NCI-H69 (cell line): ENCODE data around the gene ATP2A2.
"Not testable (repeated sequence)": the region's sequence is repeated elsewhere in the genome, so short reads cannot be mapped to it uniquely, and the experiment has no call there.

ENCODE experiments used
- DNase-seq: peaks from one replicate; lab custom pipeline; 2025; lab: John Stamatoyannopoulos, UW

Gene ATP2A2

DNA sequence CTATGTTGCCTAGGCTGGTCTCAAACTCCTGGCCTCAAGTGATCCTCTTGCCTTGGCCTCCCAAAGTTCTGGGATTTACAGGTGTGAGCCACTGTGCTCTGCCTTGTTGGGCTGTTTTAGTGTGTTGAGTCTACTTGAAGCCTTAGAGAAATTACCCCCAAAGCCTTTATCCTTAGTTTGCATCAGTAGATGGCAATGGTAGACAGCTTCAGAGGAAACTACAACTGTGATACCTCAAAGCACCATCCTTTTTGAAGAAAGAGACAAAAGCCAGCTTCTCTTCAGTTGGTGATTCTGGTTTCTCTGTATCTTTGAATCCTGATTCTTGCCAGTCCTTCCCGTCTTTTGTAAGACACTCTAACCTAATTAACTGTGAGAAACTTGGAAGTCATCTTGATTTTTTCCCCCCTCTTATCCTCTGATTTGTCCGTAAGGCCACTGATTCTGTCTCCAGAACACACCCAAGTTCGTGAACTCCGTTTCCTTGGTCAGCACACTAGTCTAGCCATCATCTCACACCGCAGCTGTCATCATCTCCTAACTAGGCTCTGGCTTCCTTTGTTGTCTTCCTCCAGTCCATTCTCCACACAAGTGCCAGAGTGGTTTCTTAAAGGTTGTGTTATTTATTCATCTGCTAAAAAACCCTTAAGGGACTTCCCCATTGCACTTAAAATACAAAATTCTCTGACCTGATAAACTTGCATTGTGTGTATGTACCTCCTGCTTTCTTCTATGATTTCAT, 20.2 kb downstream of the ATP2A2 start:
- DNase-seq: no peak

DNA sequence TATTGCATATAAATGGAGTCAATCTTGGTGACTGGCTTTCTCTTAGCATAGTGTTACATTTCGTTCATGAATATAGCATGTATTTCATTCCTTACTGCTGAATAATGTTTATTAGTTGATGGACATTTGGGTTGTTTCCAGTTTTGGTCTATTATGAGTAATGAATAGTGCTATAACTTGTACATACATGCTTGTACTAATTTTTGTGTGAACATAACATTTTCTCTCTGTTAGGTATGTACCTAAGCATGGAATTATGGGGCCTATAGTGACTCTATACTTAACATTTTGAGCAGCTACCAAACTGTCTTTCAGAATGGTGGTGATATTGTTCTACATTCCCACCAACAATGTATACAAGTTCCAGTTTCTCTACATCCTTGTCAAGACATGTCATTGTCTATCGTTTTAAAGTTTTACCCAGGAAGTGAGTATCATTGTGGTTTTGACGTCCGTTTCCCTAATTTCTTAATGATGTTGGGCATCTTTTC, 23.1 kb downstream of the ATP2A2 start:
- DNase-seq: no peak

DNA sequence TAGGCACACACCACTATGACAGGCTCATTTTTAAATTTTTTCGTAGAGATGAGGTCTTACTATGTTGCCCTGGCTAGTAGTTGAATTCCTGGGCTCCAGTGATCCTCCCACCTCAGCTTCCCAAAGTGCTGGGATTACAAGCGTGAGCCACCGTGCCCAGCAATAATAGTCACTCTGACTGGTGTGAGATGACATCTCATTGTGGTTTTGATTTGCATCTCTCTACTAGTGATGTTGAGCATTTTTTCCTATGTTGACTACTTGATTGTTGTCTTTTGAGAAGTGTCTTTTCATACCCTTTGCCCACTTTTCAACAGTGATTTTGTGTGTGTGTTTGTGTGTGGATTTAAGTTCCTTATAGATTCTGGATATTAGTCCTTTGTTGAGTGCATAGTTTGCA, 26.3 kb downstream of the ATP2A2 start:
- DNase-seq: no peak

DNA sequence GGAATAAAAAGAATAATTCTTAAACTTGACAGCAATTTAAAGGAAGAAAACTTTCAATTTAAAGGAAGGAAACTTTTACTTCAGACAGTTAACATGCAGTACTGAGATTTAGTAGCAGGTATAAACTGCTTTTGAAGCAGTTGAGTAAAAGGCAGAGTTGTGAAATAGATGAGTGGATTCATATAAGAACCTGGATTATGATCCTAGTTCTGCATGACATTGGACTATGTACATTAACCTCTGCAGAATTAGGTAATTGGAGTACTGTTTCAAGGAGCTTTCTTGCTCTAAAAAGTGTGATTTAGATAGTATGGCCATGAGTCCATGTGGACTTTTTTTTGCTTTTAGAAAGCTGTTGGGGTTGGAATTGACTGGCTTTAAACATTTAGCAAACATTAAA, 29.7 kb downstream of the ATP2A2 start:
- no peak for DNase-seq

DNA sequence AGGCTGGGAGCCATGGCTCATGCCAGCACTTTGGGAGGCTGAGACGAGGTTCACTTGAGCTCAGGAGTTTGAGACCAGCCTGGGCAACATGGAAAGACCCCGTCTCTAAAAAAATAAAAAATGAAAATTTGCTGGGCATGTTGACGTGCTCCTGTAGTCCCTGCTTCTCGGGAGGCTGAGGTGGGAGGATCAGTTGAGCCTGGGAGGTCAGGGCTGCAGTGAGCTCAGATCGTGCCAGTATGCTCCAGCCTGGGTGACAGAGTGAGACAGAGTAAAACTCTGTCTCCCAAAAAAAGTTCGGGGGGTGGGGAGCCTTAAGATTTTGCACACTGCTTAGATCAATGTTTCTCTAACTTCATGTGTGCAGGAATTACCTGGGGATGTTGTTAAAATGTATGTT, 30.9 kb downstream of the ATP2A2 start:
- no peak for DNase-seq

DNA sequence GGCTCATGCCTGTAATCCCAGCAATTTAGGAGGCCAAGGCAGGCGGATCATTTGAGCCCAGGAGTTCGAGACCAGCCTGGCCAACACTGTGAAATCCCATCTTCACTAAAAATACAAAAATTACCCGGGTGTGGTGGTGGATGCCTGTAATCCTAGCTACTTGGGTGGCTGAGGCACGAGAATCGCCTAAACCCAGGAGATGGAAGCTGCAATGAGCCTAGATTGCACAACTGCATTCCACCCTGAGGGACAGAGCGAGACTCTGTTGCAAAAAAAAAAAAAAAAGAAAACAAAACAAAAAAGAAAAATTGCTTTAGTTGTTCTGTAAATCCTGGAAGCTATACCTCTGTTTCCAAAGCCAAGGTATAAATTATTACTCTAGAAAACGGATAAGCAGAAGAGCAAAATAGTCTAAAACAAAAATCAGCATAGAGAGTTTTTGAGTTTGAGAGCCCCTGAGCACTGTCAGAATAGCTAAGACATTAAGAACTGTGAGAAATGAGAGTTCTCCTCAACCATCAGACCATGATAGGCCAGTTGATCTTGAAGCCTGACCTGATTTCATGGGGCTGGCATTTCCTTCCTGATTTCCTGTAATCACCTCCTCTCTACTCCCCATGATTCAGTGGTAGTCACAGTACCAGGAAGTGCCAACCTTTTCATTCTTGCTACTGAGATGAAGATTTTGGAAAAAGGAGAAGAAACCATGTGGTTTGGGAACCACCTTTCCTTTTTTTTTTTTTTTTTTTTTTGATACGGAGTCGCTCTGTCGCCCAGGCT, 31.7 kb downstream of the ATP2A2 start:
- no peak for DNase-seq

DNA sequence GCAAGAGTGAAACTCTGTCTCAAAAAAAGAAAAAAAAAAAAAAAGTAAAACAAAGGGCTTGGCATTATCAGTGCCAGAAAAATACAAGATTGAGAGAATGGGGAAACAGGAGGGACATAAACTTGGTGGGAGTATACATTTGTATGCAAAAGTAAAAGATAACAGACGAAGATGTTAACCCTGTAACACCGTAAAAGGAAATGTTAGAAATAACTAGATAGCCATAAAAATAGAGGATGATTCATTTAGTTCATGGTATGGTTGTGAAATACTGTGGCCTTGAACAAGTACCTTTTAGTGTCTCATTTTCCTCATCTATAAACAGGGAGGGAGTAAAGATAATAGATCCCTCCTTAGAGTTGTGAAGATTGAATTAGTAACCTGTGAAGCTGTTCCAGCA, 33.3 kb downstream of the ATP2A2 start:
- DNase-seq: no peak

DNA sequence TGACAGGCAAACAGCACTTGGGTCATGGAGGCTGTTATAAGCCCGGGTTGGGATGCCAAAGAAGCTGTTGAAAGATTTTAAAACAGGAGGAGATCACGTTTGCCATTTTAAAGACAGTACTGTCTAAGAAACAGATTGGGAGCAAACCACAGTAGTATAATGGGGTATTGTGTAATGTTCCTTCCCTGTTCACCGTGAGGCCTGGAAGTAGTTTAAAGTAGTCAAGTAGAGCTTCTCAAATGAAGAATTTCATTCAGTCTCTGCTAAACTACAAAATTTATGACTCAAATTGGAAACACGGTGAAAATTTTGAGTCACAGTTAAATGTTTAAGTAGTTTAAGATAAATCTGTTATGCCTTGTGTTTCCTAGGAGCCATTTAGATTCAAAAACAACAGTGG, 35.8 kb downstream of the ATP2A2 start:
- no peak for DNase-seq

DNA sequence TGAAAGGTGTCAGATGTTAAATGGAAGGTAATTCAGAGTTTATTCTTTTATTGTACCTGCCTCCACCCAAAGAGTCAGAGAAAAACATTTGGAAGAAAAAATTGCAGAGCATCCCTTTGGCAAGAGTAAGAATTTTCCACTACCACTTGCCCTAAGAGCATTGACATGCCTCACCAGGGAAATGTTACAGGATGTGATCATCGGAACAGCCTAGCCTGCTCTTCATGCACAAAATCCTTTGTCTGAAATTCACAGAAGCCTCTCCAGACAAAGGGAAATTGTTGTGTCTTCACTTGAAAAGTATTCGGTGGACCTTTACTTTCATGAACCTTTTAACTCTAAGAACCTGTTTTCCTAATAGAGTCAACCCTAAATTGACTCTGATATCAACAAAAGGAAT, 36.9 kb downstream of the ATP2A2 start:
- no peak for DNase-seq

DNA sequence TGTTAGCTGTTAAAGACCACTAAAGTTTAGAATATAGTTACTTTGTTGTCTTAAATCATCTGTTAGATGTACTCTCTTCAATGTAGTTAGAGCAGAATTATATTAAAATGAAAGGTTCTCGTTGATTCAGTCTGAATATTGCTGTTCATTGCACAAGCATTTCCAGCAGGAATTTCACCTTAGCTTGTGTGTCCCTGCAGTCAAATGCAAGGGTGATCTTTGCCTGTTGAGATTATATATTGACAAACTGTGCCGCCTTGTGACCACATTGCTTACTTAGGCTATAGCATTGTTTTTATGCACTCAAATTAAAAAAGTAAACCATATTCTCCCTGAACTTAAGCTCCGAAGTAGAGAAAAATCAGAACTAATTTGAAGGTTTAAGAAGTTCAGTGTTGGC, 39.5 kb downstream of the ATP2A2 start:
- no peak for DNase-seq

DNA sequence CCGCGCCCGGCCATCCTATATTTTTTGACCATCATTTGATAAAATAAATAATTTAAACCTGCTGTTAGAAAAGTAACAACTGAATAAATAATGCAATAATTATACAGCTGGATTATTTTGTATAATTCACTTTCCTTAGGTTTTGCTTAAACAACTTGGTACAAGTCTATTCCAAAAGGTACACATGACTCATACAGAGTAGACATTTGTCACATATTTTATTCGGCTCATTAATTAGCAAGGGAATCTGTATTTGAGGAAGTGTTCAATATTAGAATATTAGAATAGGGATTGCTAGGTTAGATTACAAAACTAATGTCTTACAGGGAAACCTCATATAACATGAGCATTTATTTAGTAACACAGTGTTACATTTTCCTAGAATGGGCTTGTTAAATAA, 48.7 kb downstream of the ATP2A2 start:
- DNase-seq: no peak

DNA sequence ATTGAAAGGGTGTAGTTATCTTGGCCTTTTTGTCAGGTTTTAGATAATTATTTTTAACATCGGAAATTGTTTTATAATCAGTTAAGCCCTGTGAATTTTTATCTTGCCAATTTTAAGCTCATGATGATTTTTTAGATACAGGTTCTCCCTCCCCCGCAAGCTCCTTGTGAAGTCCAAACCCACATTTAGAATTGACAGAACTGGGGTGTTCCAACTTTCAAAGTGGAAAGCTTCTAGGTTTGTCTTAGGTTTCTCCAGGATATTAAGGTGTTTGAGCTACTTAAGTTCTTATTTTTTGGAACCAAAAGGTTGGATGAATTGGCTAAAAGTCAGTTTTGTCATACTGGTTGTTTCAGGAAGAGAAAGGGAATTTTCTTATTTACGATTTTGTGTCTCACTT, 49.1 kb downstream of the ATP2A2 start:
- no peak for DNase-seq

DNA sequence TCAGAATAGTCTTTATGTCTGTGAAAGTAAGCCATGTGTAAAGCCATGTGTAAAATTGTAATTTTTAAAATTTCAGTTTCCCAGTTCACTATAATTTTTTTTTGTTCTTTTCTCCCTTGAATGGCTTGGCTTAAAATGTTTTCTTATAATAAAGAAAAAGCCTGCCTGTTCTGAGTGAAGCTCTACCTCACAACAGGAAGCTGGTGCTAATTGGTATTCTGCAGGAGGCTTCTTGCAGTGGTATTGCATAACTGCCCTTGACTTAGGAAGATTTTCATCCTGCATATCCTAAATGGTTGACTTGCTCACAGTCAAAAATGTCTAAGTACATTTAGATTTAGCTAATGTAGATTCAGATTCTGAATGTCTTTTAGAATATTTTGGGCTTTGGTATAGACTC, 49.5 kb downstream of the ATP2A2 start:
- DNase-seq: peak; percentile 38

DNA sequence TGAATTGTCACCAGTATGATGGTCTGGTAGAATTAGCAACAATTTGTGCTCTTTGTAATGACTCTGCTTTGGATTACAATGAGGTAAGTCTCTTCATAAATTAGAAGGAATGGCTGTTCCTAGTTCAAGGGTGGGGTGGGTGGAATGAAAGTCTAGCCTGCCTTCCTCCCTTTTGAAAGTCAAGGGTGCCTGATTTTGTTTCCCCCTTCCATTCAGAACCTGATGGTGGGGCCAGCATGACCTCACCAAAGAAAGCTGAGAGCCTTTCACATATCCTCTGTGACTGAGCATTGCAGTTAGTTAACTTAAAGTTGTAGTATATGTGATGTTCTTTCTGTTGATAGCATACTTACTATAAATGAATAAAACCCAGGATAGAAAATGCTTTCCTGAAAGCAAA, 52.2 kb downstream of the ATP2A2 start:
- DNase-seq: no peak

DNA sequence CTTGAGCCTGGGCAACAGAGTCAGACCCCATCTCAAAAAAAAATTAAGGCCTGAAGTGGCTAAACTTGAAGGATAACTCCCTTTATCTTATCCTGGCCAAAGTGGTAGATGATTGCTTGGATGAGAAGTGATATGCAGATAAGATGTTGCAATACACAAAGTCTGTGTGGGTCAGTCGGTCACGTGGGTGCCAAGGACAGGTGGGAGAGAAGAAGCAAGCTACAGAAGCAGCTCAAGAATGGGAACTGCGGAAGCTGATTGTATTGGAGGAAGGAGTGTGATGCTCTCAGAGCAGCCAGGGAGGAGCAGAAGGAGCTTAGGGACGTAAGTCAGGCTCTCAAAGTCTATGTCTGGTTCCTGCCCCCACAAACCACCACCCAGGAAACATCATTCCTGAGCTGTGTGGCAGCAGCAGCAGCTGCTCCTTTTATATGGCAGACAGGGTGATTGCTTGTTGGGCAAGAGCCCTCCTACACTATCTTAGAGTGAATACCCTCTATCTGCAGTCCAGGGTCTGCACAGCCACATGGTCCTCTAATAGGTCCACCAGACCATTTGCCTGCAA, 54.5 kb downstream of the ATP2A2 start:
- no peak for DNase-seq

DNA sequence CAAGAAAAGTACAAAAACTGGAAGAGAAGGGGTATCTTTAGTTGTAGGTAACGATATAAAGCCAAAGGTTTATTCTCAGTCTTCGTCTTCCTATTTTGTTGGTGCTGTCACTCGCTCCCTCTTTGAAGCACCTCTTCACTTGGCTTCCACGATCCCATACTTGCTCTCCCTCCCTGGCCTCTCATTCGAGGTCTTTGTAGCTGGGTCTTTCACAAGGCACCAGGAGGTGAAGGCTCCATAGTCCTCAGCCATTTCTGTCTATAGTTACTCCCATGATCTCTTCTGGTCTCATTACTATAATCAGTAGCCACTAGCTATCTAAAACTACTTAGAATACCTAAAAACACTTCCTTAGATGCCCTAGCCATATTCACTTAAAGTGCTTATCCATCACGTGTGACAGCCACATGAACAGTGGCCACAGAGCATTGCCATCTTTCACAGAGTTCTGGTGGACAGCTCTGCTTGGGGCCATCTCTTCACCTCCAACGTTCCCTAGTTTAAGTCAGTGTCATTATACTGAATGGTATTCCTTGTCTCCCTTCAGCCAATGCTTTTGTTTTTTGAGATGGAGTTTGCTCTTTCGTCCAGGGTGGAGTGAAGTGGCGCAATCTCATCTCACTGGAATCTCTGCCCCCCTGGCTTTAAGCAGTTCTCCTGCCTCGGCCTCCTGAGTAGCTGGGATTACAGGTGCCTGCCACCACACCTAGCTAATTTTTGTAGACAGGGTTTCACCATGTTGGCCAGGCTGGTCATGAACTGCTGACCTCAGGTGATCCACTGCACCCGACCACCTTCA, 57.1 kb downstream of the ATP2A2 start:
- DNase-seq: no peak

DNA sequence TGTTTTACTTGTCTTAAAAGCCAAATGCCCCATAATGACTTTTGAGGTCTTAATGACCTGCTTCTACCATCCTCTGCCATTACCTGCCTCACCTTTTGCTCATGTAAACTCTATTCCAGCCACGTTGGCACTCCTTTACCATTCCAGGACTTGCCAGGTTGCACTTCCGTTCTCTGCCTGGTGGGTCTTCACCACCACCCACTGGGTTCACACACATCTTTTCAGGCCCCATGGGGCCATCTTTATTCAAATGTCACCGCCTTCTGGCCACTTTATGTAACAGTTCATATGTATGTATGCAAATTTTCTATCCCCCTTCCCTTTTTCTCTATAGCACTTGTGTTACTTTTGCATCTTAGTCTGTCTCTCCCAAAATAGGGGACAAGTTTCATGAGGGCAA, 57.7 kb downstream of the ATP2A2 start:
- DNase-seq: peak; percentile 43

DNA sequence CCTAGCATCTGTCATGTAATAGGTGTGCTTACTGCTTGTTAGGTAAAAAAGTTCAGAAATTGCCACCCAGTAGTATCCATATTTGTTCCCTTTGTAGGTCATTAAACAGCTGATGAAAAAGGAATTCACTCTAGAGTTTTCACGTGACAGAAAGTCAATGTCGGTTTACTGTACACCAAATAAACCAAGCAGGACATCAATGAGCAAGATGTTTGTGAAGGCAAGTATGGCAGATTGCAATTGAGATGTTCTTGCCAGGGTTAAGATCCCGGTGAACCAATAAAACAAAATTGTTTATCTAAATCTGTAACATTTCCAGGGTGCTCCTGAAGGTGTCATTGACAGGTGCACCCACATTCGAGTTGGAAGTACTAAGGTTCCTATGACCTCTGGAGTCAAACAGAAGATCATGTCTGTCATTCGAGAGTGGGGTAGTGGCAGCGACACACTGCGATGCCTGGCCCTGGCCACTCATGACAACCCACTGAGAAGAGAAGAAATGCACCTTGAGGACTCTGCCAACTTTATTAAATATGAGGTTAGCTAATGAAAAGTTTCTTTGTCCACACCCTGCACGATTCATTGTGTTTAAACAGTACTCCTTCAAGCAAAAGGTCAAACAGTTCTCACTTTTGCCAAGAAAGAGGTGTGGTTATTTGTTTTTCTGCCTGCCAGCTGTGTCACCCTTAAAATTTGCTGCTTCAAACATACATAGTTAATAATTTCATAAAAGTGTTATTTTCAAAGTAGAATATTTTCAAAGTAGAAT, 58.3 kb downstream of the ATP2A2 start:
- DNase-seq: no peak

DNA sequence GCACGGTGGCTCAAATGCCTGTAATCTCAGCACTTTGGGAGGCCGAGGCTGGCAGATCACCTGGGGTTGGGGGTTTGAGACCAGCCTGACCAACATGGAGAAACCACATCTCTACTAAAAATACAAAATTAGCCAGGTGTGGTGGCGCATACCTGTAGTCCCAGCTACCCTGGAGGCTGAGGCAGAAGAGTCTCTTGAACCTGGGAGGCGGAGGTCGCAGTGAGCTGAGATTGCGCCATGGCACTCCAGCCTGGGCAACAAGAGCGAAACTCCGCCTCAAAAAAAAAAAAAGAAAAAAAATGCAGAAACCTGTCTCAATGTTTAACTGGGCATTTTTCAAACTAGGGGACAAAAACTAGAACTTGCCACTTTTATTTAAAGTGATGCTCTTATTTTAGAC, 59.2 kb downstream of the ATP2A2 start:
- DNase-seq: not testable (repeated sequence)

DNA sequence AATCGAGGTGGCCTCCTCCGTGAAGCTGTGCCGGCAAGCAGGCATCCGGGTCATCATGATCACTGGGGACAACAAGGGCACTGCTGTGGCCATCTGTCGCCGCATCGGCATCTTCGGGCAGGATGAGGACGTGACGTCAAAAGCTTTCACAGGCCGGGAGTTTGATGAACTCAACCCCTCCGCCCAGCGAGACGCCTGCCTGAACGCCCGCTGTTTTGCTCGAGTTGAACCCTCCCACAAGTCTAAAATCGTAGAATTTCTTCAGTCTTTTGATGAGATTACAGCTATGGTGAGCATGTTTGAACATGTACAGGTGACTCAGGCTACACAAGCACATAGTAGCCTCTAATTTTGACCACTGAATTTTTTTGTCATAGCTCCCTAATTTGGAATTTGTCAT, 59.7 kb downstream of the ATP2A2 start:
- DNase-seq: no peak

DNA sequence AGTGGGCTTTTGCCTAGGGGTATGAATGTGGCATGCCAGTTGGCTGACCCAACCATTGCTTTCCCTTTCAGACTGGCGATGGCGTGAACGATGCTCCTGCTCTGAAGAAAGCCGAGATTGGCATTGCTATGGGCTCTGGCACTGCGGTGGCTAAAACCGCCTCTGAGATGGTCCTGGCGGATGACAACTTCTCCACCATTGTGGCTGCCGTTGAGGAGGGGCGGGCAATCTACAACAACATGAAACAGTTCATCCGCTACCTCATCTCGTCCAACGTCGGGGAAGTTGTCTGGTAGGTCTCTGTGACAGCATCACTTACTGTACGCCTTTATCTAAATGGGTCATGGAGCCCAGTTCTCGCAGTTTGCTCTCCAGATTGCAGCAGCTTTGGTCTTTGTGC, 61.1 kb downstream of the ATP2A2 start:
- DNase-seq: no peak

DNA sequence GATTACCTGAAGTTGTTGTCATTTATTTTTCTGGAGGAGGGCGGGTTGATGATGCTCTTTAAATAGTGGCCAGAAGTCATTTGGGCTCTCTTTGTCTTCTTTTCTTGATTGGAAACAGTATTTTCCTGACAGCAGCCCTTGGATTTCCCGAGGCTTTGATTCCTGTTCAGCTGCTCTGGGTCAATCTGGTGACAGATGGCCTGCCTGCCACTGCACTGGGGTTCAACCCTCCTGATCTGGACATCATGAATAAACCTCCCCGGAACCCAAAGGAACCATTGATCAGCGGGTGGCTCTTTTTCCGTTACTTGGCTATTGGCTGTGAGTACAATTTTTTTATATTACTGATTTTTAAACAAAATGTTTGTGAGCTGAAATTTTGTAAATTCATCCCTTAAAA, 62.1 kb downstream of the ATP2A2 start:
- DNase-seq: no peak
